OCI-LY7 (cell line): ENCODE measurements around the gene PRDM5. TPM values are rescaled to one million over a fixed set of nuclear protein-coding genes. Genes with fewer than 3 reads are reported as not detected.

Experiments
- BruUV-seq: library from RNA; stranded (reverse); fragments of 400-500 nt; replicated peaks from 2 replicates; lab custom pipeline; 2021; lab: Mats Ljungman, UMichigan
- CTCF ChIA-PET: fragments of 300-600 bp; sonication (Branson Sonifier 250); formaldehyde crosslinking; loops from one replicate; lab custom pipeline; 2022; ENCODE audit warnings: antibody characterized with exemption; ENCODE audit not compliant: unreplicated experiment; lab: Charles Lee
- POLR2A ChIA-PET: fragments of 300-600 bp; sonication (Branson Sonifier 250); formaldehyde crosslinking; loops from one replicate; lab custom pipeline; 2022; ENCODE audit warnings: antibody characterized with exemption; lab: Charles Lee
- DNase-seq: peaks from one replicate; pipeline ENCODE4 v3.0.0-alpha.2; 2015; ENCODE audit warnings: low spot score
- H2AFZ ChIP-seq: fragments of 200-600 bp; sonication (generic), shearing (Covaris generic); 2 replicates; pipeline ENCODE4 v1.6.1; 2014; ENCODE audit warnings: mild to moderate bottlenecking, antibody characterized with exemption, low read length, moderate library complexity
- H3K27ac ChIP-seq: fragments of 200-600 bp; sonication (generic); 2 replicates; pipeline ENCODE4 v1.5.1; 2014; ENCODE audit warnings: mixed run types, low read depth, mild to moderate bottlenecking, moderate library complexity, low read length, inconsistent platforms; ENCODE audit not compliant: poor library complexity, severe bottlenecking
- H3K36me3 ChIP-seq: fragments of 200-600 bp; sonication (generic); 2 replicates; pipeline ENCODE4 v1.6.1; 2014; ENCODE audit warnings: mild to moderate bottlenecking, antibody characterized with exemption, low read length, moderate library complexity, mixed read lengths; ENCODE audit not compliant: insufficient read depth
- H3K4me1 ChIP-seq: fragments of 200-600 bp; sonication (generic); 2 replicates; pipeline ENCODE4 v1.5.1; 2014; ENCODE audit warnings: mild to moderate bottlenecking, low read length; ENCODE audit not compliant: insufficient read depth, poor library complexity, severe bottlenecking
- H3K4me2 ChIP-seq: fragments of 200-600 bp; sonication (generic); 2 replicates; pipeline ENCODE4 v1.6.1; 2014; ENCODE audit warnings: mild to moderate bottlenecking, low read length
- H3K4me3 ChIP-seq: fragments of 200-600 bp; sonication (generic); 2 replicates; pipeline ENCODE4 v1.5.1; 2014; ENCODE audit warnings: mild to moderate bottlenecking, low read depth, low read length; ENCODE audit not compliant: poor library complexity, severe bottlenecking
- H3K79me2 ChIP-seq: fragments of 200-600 bp; sonication (generic); 2 replicates; pipeline ENCODE4 v1.6.1; 2016; ENCODE audit warnings: low read depth, mild to moderate bottlenecking, low read length, moderate library complexity, mixed read lengths; ENCODE audit not compliant: insufficient read depth
- H3K9me2 ChIP-seq: fragments of 200-600 bp; sonication (generic); 2 replicates; pipeline ENCODE4 v1.6.1; 2016; ENCODE audit warnings: mild to moderate bottlenecking, low read length, mixed read lengths; ENCODE audit not compliant: insufficient read depth
- H3K9me3 ChIP-seq: fragments of 200-600 bp; sonication (generic); 2 replicates; pipeline ENCODE4 v1.6.1; 2014; ENCODE audit warnings: mild to moderate bottlenecking, mixed run types, low read length, mixed read lengths
- H4K20me1 ChIP-seq: fragments of 200-600 bp; sonication (generic); 2 replicates; pipeline ENCODE4 v1.6.1; 2014; ENCODE audit warnings: mild to moderate bottlenecking, antibody characterized with exemption, low read length, moderate library complexity, mixed read lengths; ENCODE audit not compliant: insufficient read depth
- CTCF ChIP-seq: fragments of 200-600 bp; sonication (generic); conservative IDR thresholded peaks from 2 replicates; pipeline ENCODE4 v1.5.1; 2014; ENCODE audit warnings: mild to moderate bottlenecking, antibody characterized with exemption, low read length, moderate library complexity, mixed read lengths
- EZH2phosphoT487 ChIP-seq: fragments of 200-600 bp; sonication (generic); IDR thresholded peaks from 2 replicates; pipeline ENCODE4 v1.6.1; 2018; ENCODE audit warnings: low read depth, borderline replicate concordance, mild to moderate bottlenecking, mixed run types, antibody characterized with exemption, low read length, moderate library complexity, mixed read lengths
- intact Hi-C: fragments of 100-400 bp; cut with micrococcal nuclease; formaldehyde crosslinking; loops from one replicate; pipeline ENCODE4 v1.10.0; 2022; ENCODE audit not compliant: unreplicated experiment
- total RNA-seq, 2 experiments: library from RNA; depleted of rRNA in 1 of 2; stranded (reverse); fragments of >200 nt in 1 of 2; shearing (Covaris generic) in 1 of 2; gene quantifications; 2 replicates each; pipeline ENCODE4 v1.2.3, GENCODE V29; 2014 to 2022

The PRDM5 gene
- total RNA-seq, 2 experiments from 2014 or later: 0.22 to 0.76 TPM

- intact Hi-C loops: no loop called here
- H3K9me2 ChIP-seq: no peaks in the 10 kb centered on the region
- no TSS peak for BruUV-seq
- no peaks in the 10 kb centered on the region for H3K4me1 ChIP-seq
- TF ChIP-seq EZH2phosphoT487 (no peak), CTCF (no peak)
- H3K9me3 ChIP-seq: no peaks in the 10 kb centered on the region
- H2AFZ ChIP-seq: no peak overlapping the region
- no peaks in the 10 kb centered on the region for H3K79me2 ChIP-seq
- no peak overlapping the region for H3K4me2 ChIP-seq
- POLR2A ChIA-PET: no interaction called here
- DNase-seq: no peak
- H3K36me3 ChIP-seq: no peaks in the 10 kb centered on the region
- no peak overlapping the region for H3K27ac ChIP-seq
- CTCF ChIA-PET: no interaction called here
- no peaks in the 10 kb centered on the region for H4K20me1 ChIP-seq
- no peak overlapping the region for H3K4me3 ChIP-seq
Observed at GRCh38 chr4:120886191-120886590, 36.3 kb downstream of the PRDM5 start.

- H4K20me1 ChIP-seq: no peaks in the 10 kb centered on the region
- H3K4me1 ChIP-seq: no peaks in the 10 kb centered on the region
- no peaks in the 10 kb centered on the region for H3K9me2 ChIP-seq
- TF ChIP-seq EZH2phosphoT487 (no peak), CTCF (no peak)
- no peaks in the 10 kb centered on the region for H3K79me2 ChIP-seq
- no peak overlapping the region for H2AFZ ChIP-seq
- CTCF ChIA-PET: no interaction called here
- no peaks in the 10 kb centered on the region for H3K9me3 ChIP-seq
- no peak overlapping the region for H3K4me2 ChIP-seq
- DNase-seq: no peak
- POLR2A ChIA-PET: interaction anchor here (1.0 to 1.3 kb wide), 3 partner anchors 9 to 15 kb away, joined by 3 read pairs; no protein-coding TSS in a partner anchor
- intact Hi-C loops: no loop called here
- no peak overlapping the region for H3K27ac ChIP-seq
- H3K4me3 ChIP-seq: no peak overlapping the region
- BruUV-seq: no TSS peak
- no peaks in the 10 kb centered on the region for H3K36me3 ChIP-seq
Observed at GRCh38 chr4:120881846-120882245, 40.7 kb downstream of the PRDM5 start.

GRCh38 chr4:120881351-120881750, 41.2 kb downstream of the PRDM5 start:
- Histone ChIP-seq H4K20me1 (no peaks in the 10 kb centered on the region), H3K36me3 (no peaks in the 10 kb centered on the region), H3K27ac (no peak overlapping the region), H3K4me2 (no peak overlapping the region), H3K79me2 (no peaks in the 10 kb centered on the region), H3K4me3 (no peak overlapping the region), H3K4me1 (no peaks in the 10 kb centered on the region), H3K9me2 (no peaks in the 10 kb centered on the region), H2AFZ (no peak overlapping the region), H3K9me3 (no peaks in the 10 kb centered on the region)
- no TSS peak for BruUV-seq
- intact Hi-C loops: no loop called here
- no peak for DNase-seq
- ChIA-PET POLR2A (interaction anchor here (1.0 kb wide), 1 partner anchor 16 kb away, joined by 3 read pairs; no protein-coding TSS in a partner anchor), CTCF (no interaction called here)
- TF ChIP-seq EZH2phosphoT487: no peak
- TF ChIP-seq CTCF: no peak
